HepG2 (cell line): ENCODE data around the gene TRIM69. TPM values are rescaled to one million over a fixed set of nuclear protein-coding genes. Genes with fewer than 3 reads are reported as not detected.

Experiments used
- AGO2 ChIP-seq: fragments of 200-400 bp; formaldehyde crosslinking; optimal IDR thresholded peaks from 2 replicates; pipeline ENCODE3; 2017; ENCODE audit warnings: mild to moderate bottlenecking, low read depth, low read length, moderate library complexity
- ATRX ChIP-seq: sonication (generic); formaldehyde crosslinking; IDR thresholded peaks from 2 replicates; pipeline ENCODE4 v1.4.0; 2020; ENCODE audit warnings: missing genetic modification reagents, borderline replicate concordance
- HOXA3 ChIP-seq: sonication (generic); formaldehyde crosslinking; IDR thresholded peaks from 2 replicates; pipeline ENCODE4 v1.5.0; 2020; ENCODE audit warnings: missing genetic modification reagents
- KAT7 ChIP-seq: IDR thresholded peaks from 2 replicates; pipeline ENCODE4 v1.6.1; 2018; ENCODE audit warnings: borderline replicate concordance, missing compliant biosample characterization
- MLLT10 ChIP-seq: sonication (generic); formaldehyde crosslinking; IDR thresholded peaks from 2 replicates; pipeline ENCODE4 v1.4.0; 2020; ENCODE audit warnings: missing genetic modification reagents
- NFATC3 ChIP-seq: sonication (generic); formaldehyde crosslinking; IDR thresholded peaks from 2 replicates; pipeline ENCODE4 v1.5.1; 2020; ENCODE audit warnings: mild to moderate bottlenecking, missing genetic modification reagents
- NFE2L2 ChIP-seq: fragments of 150-350 bp; IDR thresholded peaks from 2 replicates; pipeline ENCODE4 v1.6.1; 2014; ENCODE audit warnings: low read length
- NFIB ChIP-seq: sonication (generic); formaldehyde crosslinking; IDR thresholded peaks from 2 replicates; pipeline ENCODE4 v1.9.0; 2021; ENCODE audit warnings: missing genetic modification reagents, mild to moderate bottlenecking, borderline replicate concordance
- PLRG1 ChIP-seq: fragments of 450-650 bp; conservative IDR thresholded peaks from 2 replicates; pipeline ENCODE4 v1.6.1; 2016
- REXO4 ChIP-seq: sonication (generic); formaldehyde crosslinking; IDR thresholded peaks from 2 replicates; pipeline ENCODE4 v1.8.0; 2022; ENCODE audit warnings: missing genetic modification reagents, mild to moderate bottlenecking, borderline replicate concordance
- ZC3H13 ChIP-seq: sonication (generic); formaldehyde crosslinking; IDR thresholded peaks from 2 replicates; pipeline ENCODE4 v1.8.1; 2023; ENCODE audit warnings: mild to moderate bottlenecking, missing genetic modification reagents, moderate library complexity
- polyA plus RNA-seq, 8 experiments: library from polyadenylated mRNA; depleted of rRNA in 3 of 8; stranded (reverse) in 7 of 8; unstranded in 1 of 8; fragments of >200 nt; fragmentation: Illumina TruSeq in 4 of 8; extraction: Trizol in 4 of 8; gene quantifications; 2 replicates each; pipeline versions ENCODE4 v1.2.1 to v1.2.3, GENCODE V29; 2011 to 2016; ENCODE audit warnings: low read depth in 4 of 8, missing spikeins in 1 of 8, mixed read lengths in 1 of 8; ENCODE audit not compliant: insufficient read depth in 1 of 8
- total RNA-seq, 5 experiments: library from RNA; depleted of rRNA; stranded (reverse); fragments of >200 nt; fragmentation: Illumina TruSeq; extraction: Trizol; gene quantifications; 2 replicates each; pipeline ENCODE4 v1.2.3, GENCODE V29; 2016; ENCODE audit warnings: low read depth in 1 of 5
- TF ChIP-seq, protein P1 (sequence below): IDR thresholded peaks from 2 replicates; pipeline ENCODE4 v1.6.1; 2016; ENCODE audit warnings: missing compliant biosample characterization, missing genetic modification reagents, borderline replicate concordance
- TF ChIP-seq, protein P2 (sequence below): sonication (generic); formaldehyde crosslinking; IDR thresholded peaks from 2 replicates; pipeline ENCODE4 v1.4.0; 2020; ENCODE audit warnings: missing genetic modification reagents, mild to moderate bottlenecking, borderline replicate concordance
- TF ChIP-seq, protein P3 (sequence below): sonication (generic); formaldehyde crosslinking; IDR thresholded peaks from 2 replicates; pipeline ENCODE4 v1.4.0; 2020; ENCODE audit warnings: missing genetic modification reagents, borderline replicate concordance
- TF ChIP-seq, protein P4 (sequence below): sonication (generic); formaldehyde crosslinking; IDR thresholded peaks from 2 replicates; pipeline ENCODE4 v1.8.1; 2023; ENCODE audit warnings: mild to moderate bottlenecking, inconsistent platforms, moderate library complexity, missing genetic modification reagents, borderline replicate concordance
- TF ChIP-seq, protein P5 (sequence below): sonication (generic); formaldehyde crosslinking; IDR thresholded peaks from 2 replicates; pipeline ENCODE4 v1.4.0; 2020; ENCODE audit warnings: missing genetic modification reagents, borderline replicate concordance
- TF ChIP-seq, protein P6 (sequence below): IDR thresholded peaks from 2 replicates; pipeline ENCODE4 v1.6.1; 2016; ENCODE audit warnings: missing biosample characterization, missing genetic modification reagents, low read depth

The TRIM69 gene
- total and polyA plus RNA-seq, 2 of the 13 experiments (the other 11 are each of a cell fraction or from before 2014, with no cell fraction given), result 2.6 to 3.2 TPM

DNA sequence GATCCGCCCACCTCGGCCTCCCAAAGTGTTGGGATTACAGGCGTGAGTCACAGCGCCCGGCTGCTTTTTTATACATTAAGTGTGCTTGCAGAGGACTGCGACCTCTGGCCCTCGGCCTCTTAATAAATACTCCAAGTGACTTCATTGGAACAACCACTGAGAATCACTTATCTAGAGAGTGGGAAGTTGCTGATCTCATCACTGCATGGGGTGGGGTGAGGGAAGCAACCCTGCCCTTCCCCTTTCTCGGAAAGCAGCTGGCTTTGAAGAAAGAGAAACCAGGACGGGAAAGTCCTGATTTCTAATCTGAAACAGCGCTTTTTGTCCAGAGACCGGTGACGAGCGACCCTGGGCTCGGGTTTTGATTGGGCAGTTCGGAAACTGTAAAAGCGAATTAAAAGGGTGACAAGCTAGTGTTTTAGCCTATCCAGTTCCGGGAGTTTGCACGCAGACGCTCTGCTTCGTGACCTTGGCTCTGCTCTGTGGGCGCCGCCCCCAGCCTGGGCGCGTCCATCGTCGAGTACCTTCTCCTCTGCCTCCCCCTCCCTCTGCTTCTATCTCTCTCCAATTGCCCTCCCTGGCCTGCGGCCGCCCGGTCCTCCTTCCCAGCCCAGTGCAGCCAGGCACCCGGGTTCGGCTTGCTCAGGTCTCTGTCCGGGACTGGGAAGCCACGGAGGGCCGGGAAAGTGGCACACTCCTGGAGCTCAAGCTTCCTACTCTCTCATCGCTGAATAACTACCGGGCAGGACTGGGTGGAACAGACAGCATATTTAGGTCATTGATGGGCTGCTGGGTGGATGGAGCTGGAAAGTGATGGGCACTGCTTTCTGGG, 7.5 kb upstream of the TRIM69 start (continued):
- TF ChIP-seq, protein P1, sequence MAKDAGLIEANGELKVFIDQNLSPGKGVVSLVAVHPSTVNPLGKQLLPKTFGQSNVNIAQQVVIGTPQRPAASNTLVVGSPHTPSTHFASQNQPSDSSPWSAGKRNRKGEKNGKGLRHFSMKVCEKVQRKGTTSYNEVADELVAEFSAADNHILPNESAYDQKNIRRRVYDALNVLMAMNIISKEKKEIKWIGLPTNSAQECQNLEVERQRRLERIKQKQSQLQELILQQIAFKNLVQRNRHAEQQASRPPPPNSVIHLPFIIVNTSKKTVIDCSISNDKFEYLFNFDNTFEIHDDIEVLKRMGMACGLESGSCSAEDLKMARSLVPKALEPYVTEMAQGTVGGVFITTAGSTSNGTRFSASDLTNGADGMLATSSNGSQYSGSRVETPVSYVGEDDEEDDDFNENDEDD (CRISPR knock-in tag), result no peak
- no peak for TF ChIP-seq PLRG1
- peak; percentile 15; the same call in 1 of the 2 replicates for TF ChIP-seq KAT7 (CRISPR knock-in tag)
- TF ChIP-seq ZC3H13 (CRISPR knock-in tag), result 0 out of 2 replicates have a peak, but pooled peaks have one; percentile 15
- TF ChIP-seq, protein P2, sequence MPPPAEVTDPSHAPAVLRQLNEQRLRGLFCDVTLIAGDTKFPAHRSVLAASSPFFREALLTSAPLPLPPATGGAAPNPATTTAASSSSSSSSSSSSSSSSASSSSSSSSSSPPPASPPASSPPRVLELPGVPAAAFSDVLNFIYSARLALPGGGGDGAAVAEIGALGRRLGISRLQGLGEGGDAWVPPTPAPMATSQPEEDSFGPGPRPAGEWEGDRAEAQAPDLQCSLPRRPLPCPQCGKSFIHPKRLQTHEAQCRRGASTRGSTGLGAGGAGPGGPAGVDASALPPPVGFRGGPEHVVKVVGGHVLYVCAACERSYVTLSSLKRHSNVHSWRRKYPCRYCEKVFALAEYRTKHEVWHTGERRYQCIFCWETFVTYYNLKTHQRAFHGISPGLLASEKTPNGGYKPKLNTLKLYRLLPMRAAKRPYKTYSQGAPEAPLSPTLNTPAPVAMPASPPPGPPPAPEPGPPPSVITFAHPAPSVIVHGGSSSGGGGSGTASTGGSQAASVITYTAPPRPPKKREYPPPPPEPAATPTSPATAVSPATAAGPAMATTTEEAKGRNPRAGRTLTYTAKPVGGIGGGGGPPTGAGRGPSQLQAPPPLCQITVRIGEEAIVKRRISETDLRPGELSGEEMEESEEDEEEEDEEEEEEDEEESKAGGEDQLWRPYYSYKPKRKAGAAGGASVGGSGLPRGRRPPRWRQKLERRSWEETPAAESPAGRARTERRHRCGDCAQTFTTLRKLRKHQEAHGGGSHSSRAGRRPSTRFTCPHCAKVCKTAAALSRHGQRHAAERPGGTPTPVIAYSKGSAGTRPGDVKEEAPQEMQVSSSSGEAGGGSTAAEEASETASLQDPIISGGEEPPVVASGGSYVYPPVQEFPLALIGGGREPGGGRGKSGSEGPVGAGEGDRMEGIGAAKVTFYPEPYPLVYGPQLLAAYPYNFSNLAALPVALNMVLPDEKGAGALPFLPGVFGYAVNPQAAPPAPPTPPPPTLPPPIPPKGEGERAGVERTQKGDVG (CRISPR knock-in tag), result peak; percentile 50; the same call in 1 of the 2 replicates
- TF ChIP-seq, protein P3, sequence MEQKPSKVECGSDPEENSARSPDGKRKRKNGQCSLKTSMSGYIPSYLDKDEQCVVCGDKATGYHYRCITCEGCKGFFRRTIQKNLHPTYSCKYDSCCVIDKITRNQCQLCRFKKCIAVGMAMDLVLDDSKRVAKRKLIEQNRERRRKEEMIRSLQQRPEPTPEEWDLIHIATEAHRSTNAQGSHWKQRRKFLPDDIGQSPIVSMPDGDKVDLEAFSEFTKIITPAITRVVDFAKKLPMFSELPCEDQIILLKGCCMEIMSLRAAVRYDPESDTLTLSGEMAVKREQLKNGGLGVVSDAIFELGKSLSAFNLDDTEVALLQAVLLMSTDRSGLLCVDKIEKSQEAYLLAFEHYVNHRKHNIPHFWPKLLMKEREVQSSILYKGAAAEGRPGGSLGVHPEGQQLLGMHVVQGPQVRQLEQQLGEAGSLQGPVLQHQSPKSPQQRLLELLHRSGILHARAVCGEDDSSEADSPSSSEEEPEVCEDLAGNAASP (CRISPR knock-in tag), result peak; percentile 38; the same call in 1 of the 2 replicates
- no peak for TF ChIP-seq REXO4
- no peak for TF ChIP-seq NFE2L2
- TF ChIP-seq NFATC3 (CRISPR knock-in tag), result no peak
- TF ChIP-seq, protein P4, sequence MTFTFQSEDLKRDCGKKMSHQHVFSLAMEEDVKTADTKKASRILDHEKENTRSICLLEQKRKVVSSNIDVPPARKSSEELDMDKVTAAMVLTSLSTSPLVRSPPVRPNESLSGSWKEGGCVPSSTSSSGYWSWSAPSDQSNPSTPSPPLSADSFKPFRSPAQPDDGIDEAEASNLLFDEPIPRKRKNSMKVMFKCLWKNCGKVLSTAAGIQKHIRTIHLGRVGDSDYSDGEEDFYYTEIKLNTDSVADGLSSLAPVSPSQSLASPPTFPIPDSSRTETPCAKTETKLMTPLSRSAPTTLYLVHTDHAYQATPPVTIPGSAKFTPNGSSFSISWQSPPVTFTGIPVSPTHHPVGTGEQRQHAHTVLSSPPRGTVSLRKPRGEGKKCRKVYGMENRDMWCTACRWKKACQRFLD, result peak; percentile 62; the same call in 1 of the 2 replicates
- no peak for TF ChIP-seq MLLT10 (CRISPR knock-in tag)
- TF ChIP-seq, protein P5, sequence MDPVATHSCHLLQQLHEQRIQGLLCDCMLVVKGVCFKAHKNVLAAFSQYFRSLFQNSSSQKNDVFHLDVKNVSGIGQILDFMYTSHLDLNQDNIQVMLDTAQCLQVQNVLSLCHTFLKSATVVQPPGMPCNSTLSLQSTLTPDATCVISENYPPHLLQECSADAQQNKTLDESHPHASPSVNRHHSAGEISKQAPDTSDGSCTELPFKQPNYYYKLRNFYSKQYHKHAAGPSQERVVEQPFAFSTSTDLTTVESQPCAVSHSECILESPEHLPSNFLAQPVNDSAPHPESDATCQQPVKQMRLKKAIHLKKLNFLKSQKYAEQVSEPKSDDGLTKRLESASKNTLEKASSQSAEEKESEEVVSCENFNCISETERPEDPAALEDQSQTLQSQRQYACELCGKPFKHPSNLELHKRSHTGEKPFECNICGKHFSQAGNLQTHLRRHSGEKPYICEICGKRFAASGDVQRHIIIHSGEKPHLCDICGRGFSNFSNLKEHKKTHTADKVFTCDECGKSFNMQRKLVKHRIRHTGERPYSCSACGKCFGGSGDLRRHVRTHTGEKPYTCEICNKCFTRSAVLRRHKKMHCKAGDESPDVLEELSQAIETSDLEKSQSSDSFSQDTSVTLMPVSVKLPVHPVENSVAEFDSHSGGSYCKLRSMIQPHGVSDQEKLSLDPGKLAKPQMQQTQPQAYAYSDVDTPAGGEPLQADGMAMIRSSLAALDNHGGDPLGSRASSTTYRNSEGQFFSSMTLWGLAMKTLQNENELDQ (CRISPR knock-in tag), result no peak
- no peak for TF ChIP-seq ATRX (CRISPR knock-in tag)
- TF ChIP-seq, protein P6, sequence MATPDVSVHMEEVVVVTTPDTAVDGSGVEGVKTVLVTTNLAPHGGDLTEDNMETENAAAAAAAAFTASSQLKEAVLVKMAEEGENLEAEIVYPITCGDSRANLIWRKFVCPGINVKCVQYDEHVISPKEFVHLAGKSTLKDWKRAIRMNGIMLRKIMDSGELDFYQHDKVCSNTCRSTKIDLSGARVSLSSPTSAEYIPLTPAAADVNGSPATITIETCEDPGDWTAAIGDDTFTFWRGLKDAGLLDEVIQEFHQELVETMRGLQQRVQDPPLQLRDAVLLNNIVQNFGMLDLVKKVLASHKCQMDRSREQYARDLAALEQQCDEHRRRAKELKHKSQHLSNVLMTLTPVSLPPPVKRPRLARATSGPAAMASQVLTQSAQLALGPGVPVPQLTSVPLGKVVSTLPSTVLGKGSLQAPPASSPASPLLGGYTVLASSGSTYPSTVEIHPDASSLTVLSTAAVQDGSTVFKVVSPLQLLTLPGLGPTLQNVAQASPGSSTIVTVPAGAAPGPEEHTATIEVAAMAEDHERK (CRISPR knock-in tag), result no peak
- TF ChIP-seq AGO2, result peak; percentile 56
- peak; percentile 47; the same call in 1 of the 2 replicates for TF ChIP-seq HOXA3 (CRISPR knock-in tag)
- no peak for TF ChIP-seq NFIB (CRISPR knock-in tag)
